IMR-90 (cell line): ENCODE data around the gene ANKMY1. TPM values are rescaled to one million over a fixed set of nuclear protein-coding genes. Genes with fewer than 3 reads are reported as not detected.

Experiments
- ATAC-seq: fragments of 200-7000 bp; cut with Tn5 transposase; 2 replicates; pipeline ENCODE4 v1.9.1; 2020; ENCODE audit warnings: low read depth, mild to moderate bottlenecking, moderate library complexity
- BruUV-seq: library from RNA; stranded (reverse); fragments of 400-500 nt; replicated peaks from 2 replicates; lab custom pipeline; 2021; lab: Mats Ljungman, UMichigan
- CTCF ChIA-PET: fragments of 300-600 bp; formaldehyde crosslinking; extraction: SDS; loops from one replicate; lab custom pipeline; 2021; ENCODE audit warnings: antibody characterized with exemption; lab: Yijun Ruan, JAX
- POLR2A ChIA-PET: fragments of 300-600 bp; sonication (Branson Sonifier 250); formaldehyde crosslinking; loops from one replicate; lab custom pipeline; 2022; ENCODE audit warnings: antibody characterized with exemption; ENCODE audit not compliant: unreplicated experiment; lab: Charles Lee
- DNase-seq: peaks from one replicate; pipeline ENCODE4 v3.0.0; 2013
- H2AFZ ChIP-seq: replicated peaks from 2 replicates; pipeline ENCODE3; 2013; ENCODE audit warnings: low read length, mild to moderate bottlenecking; ENCODE audit not compliant: poor library complexity
- H2AK5ac ChIP-seq: 2 replicates; pipeline ENCODE4 v1.6.1; 2013; ENCODE audit warnings: low read depth, low read length, inconsistent platforms
- H2AK9ac ChIP-seq: replicated peaks from 2 replicates; pipeline ENCODE3; 2013; ENCODE audit warnings: mild to moderate bottlenecking, low read depth, low read length, moderate library complexity; ENCODE audit not compliant: poor library complexity
- H2BK120ac ChIP-seq: 2 replicates; pipeline ENCODE4 v1.6.1; 2013; ENCODE audit warnings: low read depth, low read length, inconsistent platforms
- H2BK15ac ChIP-seq: 3 replicates; pipeline ENCODE4 v1.6.1; 2013; ENCODE audit warnings: low read depth, low read length, inconsistent platforms
- H2BK20ac ChIP-seq: 2 replicates; pipeline ENCODE4 v1.6.1; 2013; ENCODE audit warnings: low read depth, mild to moderate bottlenecking, inconsistent platforms, low read length, moderate library complexity
- H2BK5ac ChIP-seq: 2 replicates; pipeline ENCODE4 v1.6.1; 2013; ENCODE audit warnings: mild to moderate bottlenecking, low read depth, low read length, inconsistent platforms; ENCODE audit not compliant: poor library complexity, severe bottlenecking
- H3K14ac ChIP-seq: replicated peaks from 2 replicates; pipeline ENCODE4 v1.6.1; 2013; ENCODE audit warnings: low read depth, low read length, inconsistent platforms
- H3K18ac ChIP-seq: 2 replicates; pipeline ENCODE4 v1.6.1; 2013; ENCODE audit warnings: low read depth, low read length, control low read depth
- H3K23ac ChIP-seq: 2 replicates; pipeline ENCODE4 v1.6.1; 2013; ENCODE audit warnings: low read depth, low read length, inconsistent platforms
- H3K27ac ChIP-seq: 2 replicates; pipeline ENCODE4 v1.5.1; 2013; ENCODE audit warnings: mild to moderate bottlenecking, control low read depth, low read length; ENCODE audit not compliant: insufficient read depth
- H3K27me3 ChIP-seq: 2 replicates; pipeline ENCODE4 v1.6.1; 2013; ENCODE audit warnings: low read length; ENCODE audit not compliant: control insufficient read depth, insufficient read depth
- H3K36me3 ChIP-seq: 2 replicates; pipeline ENCODE4 v1.6.1; 2013; ENCODE audit warnings: low read length, mixed read lengths; ENCODE audit not compliant: control insufficient read depth, insufficient read depth
- H3K4ac ChIP-seq: 2 replicates; pipeline ENCODE4 v1.6.1; 2013; ENCODE audit warnings: low read depth, low read length, inconsistent platforms
- H3K4me1 ChIP-seq: 2 replicates; pipeline ENCODE4 v1.6.1; 2013; ENCODE audit warnings: low read length, mixed read lengths; ENCODE audit not compliant: control insufficient read depth, insufficient read depth
- H3K4me2 ChIP-seq: 2 replicates; pipeline ENCODE4 v1.6.1; 2013; ENCODE audit warnings: low read depth, mild to moderate bottlenecking, control low read depth, low read length, moderate library complexity
- H3K4me3 ChIP-seq: 2 replicates; pipeline ENCODE4 v1.5.1; 2013; ENCODE audit warnings: low read depth, mild to moderate bottlenecking, control low read depth, low read length, moderate library complexity; ENCODE audit not compliant: insufficient read depth
- H3K56ac ChIP-seq: 2 replicates; pipeline ENCODE4 v1.6.1; 2013; ENCODE audit warnings: low read length, inconsistent platforms; ENCODE audit not compliant: insufficient read depth; ENCODE audit errors: extremely low read depth
- H3K79me1 ChIP-seq, 2 experiments: 2 replicates each; pipeline ENCODE4 v1.6.1; 2013; ENCODE audit warnings: low read length in 2 of 2, inconsistent platforms in 1 of 2, low read depth in 1 of 2
- H3K9ac ChIP-seq: 2 replicates; pipeline ENCODE4 v1.6.1; 2013; ENCODE audit warnings: low read depth, low read length, control low read depth
- H3K9me1 ChIP-seq: 2 replicates; pipeline ENCODE4 v1.6.1; 2013; ENCODE audit warnings: low read length, inconsistent platforms; ENCODE audit not compliant: insufficient read depth
- H3K9me3 ChIP-seq: 2 replicates; pipeline ENCODE4 v1.6.1; 2013; ENCODE audit warnings: low read length; ENCODE audit not compliant: control insufficient read depth, insufficient read depth
- H4K20me1 ChIP-seq: 2 replicates; pipeline ENCODE4 v1.6.1; 2013; ENCODE audit warnings: low read length, inconsistent platforms; ENCODE audit not compliant: insufficient read depth
- H4K5ac ChIP-seq: 2 replicates; pipeline ENCODE4 v1.6.1; 2013; ENCODE audit warnings: mild to moderate bottlenecking, low read depth, low read length, control low read depth
- H4K8ac ChIP-seq, 2 experiments: 2 replicates each; pipeline ENCODE4 v1.6.1; 2013; ENCODE audit warnings: low read depth in 2 of 2, low read length in 2 of 2, control low read depth in 1 of 2, inconsistent platforms in 1 of 2
- H4K91ac ChIP-seq: 2 replicates; pipeline ENCODE4 v1.6.1; 2013; ENCODE audit warnings: low read depth, low read length, inconsistent platforms; ENCODE audit not compliant: insufficient read depth
- FOS ChIP-seq: fragments of 150-350 bp; IDR thresholded peaks from 2 replicates; pipeline ENCODE4 v1.6.1; 2016; ENCODE audit warnings: low read depth, low read length
- MAFK ChIP-seq: IDR thresholded peaks from 2 replicates; pipeline ENCODE4 v1.6.1; 2012; ENCODE audit warnings: low read depth, low read length, improper control_type of control experiment
- MXI1 ChIP-seq: IDR thresholded peaks from 2 replicates; pipeline ENCODE4 v1.6.1; 2012; ENCODE audit warnings: low read depth, mild to moderate bottlenecking, low read length, moderate library complexity, borderline replicate concordance
- RCOR1 ChIP-seq: IDR thresholded peaks from 2 replicates; pipeline ENCODE4 v1.6.1; 2012; ENCODE audit warnings: mild to moderate bottlenecking, low read length, improper control_type of control experiment; ENCODE audit not compliant: insufficient replicate concordance
- USF2 ChIP-seq: fragments of 150-350 bp; IDR thresholded peaks from 2 replicates; pipeline ENCODE4 v1.6.1; 2017; ENCODE audit warnings: mild to moderate bottlenecking, antibody characterized with exemption, low read length, low read depth
- WGBS, 2 experiments: methylation state at CpG; one replicate each; pipeline versions ENCODE4 v1.1.5 to v1.1.7; 2013; ENCODE audit warnings: missing lambda C conversion rate in 2 of 2; ENCODE audit not compliant: insufficient read length in 1 of 2; ENCODE audit errors: extremely low coverage in 2 of 2; 5-methylcytosine and 5-hydroxymethylcytosine counted together
- dilution Hi-C: fragments of 300-500 bp; cut with HindIII; formaldehyde crosslinking; loops from one replicate; pipeline ENCODE4 v1.14.3; 2018; ENCODE audit warnings: low sequenced_read_pairs; ENCODE audit not compliant: unreplicated experiment
- in situ Hi-C: fragments of 300-500 bp; cut with MboI; formaldehyde crosslinking; loops from 3 replicates; pipeline ENCODE4 v1.14.3; 2019; ENCODE audit warnings: low sequenced_read_pairs, inconsistent platforms, mixed read lengths
- intact Hi-C: fragments of 100-400 bp; cut with micrococcal nuclease; formaldehyde crosslinking; loops from 2 replicates; pipeline ENCODE4 v1.10.0; 2022
- polyA plus RNA-seq, 3 experiments: library from polyadenylated mRNA; depleted of rRNA; stranded (reverse); fragments of >200 nt; gene quantifications; 2 replicates each; pipeline ENCODE4 v1.2.3, GENCODE V29; 2012; ENCODE audit warnings: low replicate concordance in 1 of 3
- total RNA-seq: library from RNA; depleted of rRNA; stranded (reverse); fragments of >200 nt; gene quantifications from 2 replicates; pipeline ENCODE4 v1.2.3, GENCODE V29; 2012

Gene ANKMY1
- total and polyA plus RNA-seq, 2 of the 4 experiments (the other 2 are of a cell fraction) = 2.9 to 5.5 TPM

DNA sequence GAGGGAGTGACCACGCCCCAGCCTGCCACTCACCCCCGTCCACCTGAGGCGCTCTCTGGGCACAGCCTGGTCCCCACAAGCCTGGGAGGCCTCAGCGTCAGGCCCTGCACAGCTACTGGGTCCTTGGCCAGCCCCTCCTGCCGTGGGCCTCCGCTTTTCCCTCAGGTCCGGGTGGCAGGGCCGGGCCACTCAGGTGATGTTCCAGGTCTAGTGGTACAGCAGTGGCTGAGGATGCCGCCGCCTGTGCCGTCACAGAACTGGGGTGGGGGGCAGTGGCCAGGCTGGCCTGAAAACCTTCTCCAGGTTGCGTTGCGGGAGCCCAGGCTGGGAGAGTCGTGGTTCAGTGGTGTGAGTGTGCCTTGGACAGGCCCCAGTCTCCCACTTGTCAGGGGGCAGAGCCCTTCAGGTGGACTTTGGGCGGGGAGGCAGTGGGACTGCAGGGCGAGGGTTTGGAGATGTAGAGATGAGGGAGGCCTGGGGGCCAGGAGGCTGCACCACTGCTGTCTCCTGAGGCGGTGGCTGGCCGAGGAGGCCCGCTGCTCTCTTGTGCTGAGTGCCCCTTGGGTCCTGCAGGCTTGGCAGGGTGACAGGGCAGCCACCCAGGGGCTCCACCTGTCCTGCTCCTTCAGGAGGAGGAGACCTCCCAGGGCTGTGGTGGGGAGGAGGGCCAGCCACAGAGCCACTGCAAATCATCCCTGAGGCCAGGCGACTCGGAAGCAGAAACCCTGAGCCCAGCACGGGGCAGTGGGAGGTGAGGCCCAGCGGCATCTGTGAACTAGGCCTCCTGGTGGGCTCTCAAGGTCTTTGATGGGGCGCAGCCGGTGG is 114.7 kb downstream of the ANKMY1 start:
- in situ Hi-C loops = no loop called here

More for the DNA sequence above, 114.7 kb downstream of the ANKMY1 start:
- Histone ChIP-seq H2BK20ac (no peak overlapping the region), H3K9ac (no peak overlapping the region), H3K79me1 (peaks cover 12 to 79% of the 10 kb centered on the region in 2 experiments), H2AK9ac (no peak overlapping the region), H3K14ac (no peak overlapping the region), H3K4me1 (peaks cover 6% of the 10 kb centered on the region), H2BK120ac (no peak overlapping the region), H3K27ac (no peak overlapping the region), H3K4ac (no peak overlapping the region), H3K9me3 (no peaks in the 10 kb centered on the region), H2BK15ac (no peak overlapping the region), H2AK5ac (no peak overlapping the region), H3K56ac (no peak overlapping the region), H4K20me1 (peaks cover 99% of the 10 kb centered on the region), H3K23ac (no peak overlapping the region), H4K8ac (no peak overlapping the region), H3K4me2 (no peak overlapping the region), H2BK5ac (no peak overlapping the region), H4K5ac (no peak overlapping the region), H2AFZ (no peak overlapping the region), H3K27me3 (no peaks in the 10 kb centered on the region), H3K36me3 (peaks cover 25% of the 10 kb centered on the region), H4K91ac (no peak overlapping the region), H3K4me3 (no peak overlapping the region), H3K9me1 (peaks cover 4% of the 10 kb centered on the region; the same call in 1 of the 2 replicates), H3K18ac (no peak overlapping the region)
- no peak for TF ChIP-seq MAFK
- TF ChIP-seq FOS = no peak
- no peak for TF ChIP-seq USF2
- TF ChIP-seq RCOR1 = no peak
- TF ChIP-seq MXI1 = no peak
- BruUV-seq = no TSS peak
- POLR2A ChIA-PET = no interaction called here
- ATAC-seq (no peak; the same call in 1 of the 2 replicates), DNase-seq (no peak)
- intact Hi-C loops = no loop called here
- WGBS, 2 experiments = 73% methylated on average over 4 of the region's 25 CpGs; no CpG with 5 or more reads in 1 of the 2 experiments
- CTCF ChIA-PET = no interaction called here
- dilution Hi-C loops = no loop called here
